Measurements from ENCODE around the gene LEF1.

DNA sequence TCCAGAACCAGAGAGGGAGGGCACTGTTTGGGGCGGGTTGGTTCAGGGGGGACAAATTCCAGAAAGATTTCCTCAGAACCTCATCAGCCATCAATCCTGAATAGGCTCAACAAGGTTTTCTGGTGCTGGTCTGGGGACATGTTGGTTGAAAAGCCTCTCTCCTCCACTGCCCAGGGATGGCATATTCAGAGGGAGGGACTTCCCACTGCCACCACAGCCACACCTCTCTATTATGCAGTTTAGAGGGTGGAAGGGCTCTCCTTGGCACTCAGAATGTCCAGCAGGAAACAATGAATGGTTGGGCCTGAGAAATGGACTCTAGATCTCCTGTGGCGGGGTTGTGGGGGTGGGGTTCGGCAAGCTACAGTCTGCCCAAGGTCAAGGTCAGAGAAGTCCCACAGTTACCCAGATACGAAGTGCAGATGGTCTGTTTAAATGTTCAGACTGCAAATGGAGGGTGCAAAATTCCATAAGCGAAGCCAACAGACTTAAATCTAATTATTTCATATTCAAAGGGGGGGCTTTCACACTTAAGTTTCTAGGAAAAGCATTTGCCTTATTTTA lies 70.7 kb downstream of the LEF1 start:
- TF ChIP-seq RAD21 (IDR thresholded peaks at IDR 0.05; ENCODE audit: low read depth) (no peak), YY1 (IDR thresholded peaks at IDR 0.05; ENCODE audit: low read depth) (no peak), ZBTB7A (IDR thresholded peaks at IDR 0.05; ENCODE audit: low read depth) (no peak)
- TF ChIP-seq, protein P1, sequence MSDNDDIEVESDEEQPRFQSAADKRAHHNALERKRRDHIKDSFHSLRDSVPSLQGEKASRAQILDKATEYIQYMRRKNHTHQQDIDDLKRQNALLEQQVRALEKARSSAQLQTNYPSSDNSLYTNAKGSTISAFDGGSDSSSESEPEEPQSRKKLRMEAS (IDR thresholded peaks at IDR 0.05): no peak
